Measurements from ENCODE around the gene INTS1. TPM values are rescaled to one million over a fixed set of nuclear protein-coding genes. Genes with fewer than 3 reads are reported as not detected.
"Not testable (repeated sequence)": the region's sequence is repeated elsewhere in the genome, so short reads cannot be mapped to it uniquely, and the experiment has no call there.

The INTS1 gene
- polyA plus RNA-seq, 3 donors: 44.8 to 54.7 (median 49.1) TPM

- whole genome bisulfite sequencing, 3 donors: 84 to 88% (median 88%) methylated on average over 18 to 24 of the region's 24 CpGs
- H3K27ac ChIP-seq (ENCODE audit: low read depth, low read length): no peak overlapping the region
Observed at GRCh38 chr7:1444925-1445322, 59.3 kb downstream of the INTS1 start.

DNA sequence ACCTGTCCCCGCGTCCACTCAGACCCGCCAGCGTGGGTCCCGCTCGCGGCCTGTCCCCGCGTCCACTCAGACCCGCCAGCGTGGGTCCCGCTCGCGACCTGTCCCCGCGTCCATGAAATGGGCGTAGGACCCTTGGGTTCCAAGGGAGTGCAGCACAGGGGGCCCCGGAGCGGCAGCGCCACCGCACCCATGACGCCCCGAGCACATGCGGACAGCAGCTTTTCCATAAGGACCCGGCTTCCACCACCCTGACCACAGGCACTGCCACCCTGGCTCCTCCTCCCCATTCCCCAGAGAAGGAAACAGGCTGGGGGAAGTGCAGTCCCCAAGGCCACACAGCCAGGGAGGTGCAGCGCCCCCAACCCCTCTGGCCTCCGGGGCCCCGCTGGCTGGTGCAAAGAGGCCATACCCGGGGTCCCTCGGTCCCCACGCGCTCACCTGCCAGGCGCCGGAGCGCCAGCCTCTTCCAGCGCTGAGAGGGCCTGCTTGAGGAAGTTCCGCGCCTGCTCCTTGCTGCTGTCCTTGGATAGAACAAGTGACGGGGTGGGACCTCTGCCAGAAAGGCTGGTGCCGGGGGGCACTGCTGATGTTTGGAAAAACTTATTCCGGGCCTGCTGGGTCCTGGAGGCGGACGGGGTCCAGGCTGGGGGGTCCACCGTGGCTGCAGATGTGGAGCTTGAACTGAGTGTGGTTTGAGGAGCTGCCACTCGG lies 59.8 kb downstream of the INTS1 start:
- WGBS, 3 donors: 84 to 95% (median 93%) methylated on average over 43 to 45 of the region's 45 CpGs
- H3K27ac ChIP-seq (ENCODE audit: low read depth, low read length): no peak overlapping the region

- H3K27ac ChIP-seq (ENCODE audit: low read depth, low read length): not testable (repeated sequence)
- 95 to 98% (median 96%) methylated on average over 18 to 23 of the region's 42 CpGs for WGBS, 3 donors
Observed at GRCh38 chr7:1443587-1444200, 60.5 kb downstream of the INTS1 start.

- 91 to 93% (median 91%) methylated on average over 17 to 20 of the region's 20 CpGs for WGBS, 3 donors
- no peak overlapping the region for H3K27ac ChIP-seq (ENCODE audit: low read depth, low read length)
Observed at GRCh38 chr7:1442355-1443124, 61.6 kb downstream of the INTS1 start.

DNA sequence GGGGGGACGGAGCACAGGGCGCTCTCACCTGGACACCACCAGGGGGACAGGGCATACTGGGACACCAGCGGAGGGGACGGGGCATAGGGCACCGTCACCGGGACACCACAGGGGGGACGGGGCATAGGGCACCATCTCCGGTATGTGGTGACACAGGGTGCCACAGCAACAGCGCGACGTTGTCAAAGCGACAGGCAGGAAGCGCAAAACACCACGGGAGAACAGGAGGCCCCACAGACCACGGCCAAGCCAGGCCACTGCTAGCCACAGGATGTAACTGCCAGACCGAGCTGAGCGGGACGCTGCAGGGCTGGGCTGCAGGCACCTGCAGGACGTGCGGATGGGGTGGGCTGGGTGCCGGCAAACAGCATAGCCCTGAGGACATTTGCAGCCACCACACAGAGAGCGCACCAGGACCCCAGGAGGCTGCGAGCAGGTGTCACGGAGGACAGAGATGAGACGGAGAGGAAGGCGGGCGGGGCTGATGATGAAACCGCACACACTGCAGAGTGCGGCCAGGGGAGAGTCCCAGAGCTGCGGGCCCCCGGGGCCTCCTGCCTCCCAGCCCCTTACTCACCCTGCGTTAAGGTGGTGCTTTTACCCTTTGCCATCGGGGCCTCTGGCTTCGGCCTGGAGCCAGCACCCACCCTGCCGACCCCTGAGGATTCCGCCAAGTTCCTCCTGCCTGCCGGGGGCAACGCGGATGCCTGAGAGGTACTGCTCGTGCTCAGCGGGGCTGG lies 62.4 kb downstream of the INTS1 start:
- 84 to 95% (median 87%) methylated on average over 38 to 41 of the region's 41 CpGs for WGBS, 3 donors
- H3K27ac ChIP-seq (ENCODE audit: low read depth, low read length): no peak overlapping the region

GRCh38 chr7:1440620-1441019 lies 63.6 kb downstream of the INTS1 start:
- 86 to 94% (median 89%) methylated on average over 10 of the region's 10 CpGs for WGBS, 3 donors
- no peak overlapping the region for H3K27ac ChIP-seq (ENCODE audit: low read depth, low read length)

DNA sequence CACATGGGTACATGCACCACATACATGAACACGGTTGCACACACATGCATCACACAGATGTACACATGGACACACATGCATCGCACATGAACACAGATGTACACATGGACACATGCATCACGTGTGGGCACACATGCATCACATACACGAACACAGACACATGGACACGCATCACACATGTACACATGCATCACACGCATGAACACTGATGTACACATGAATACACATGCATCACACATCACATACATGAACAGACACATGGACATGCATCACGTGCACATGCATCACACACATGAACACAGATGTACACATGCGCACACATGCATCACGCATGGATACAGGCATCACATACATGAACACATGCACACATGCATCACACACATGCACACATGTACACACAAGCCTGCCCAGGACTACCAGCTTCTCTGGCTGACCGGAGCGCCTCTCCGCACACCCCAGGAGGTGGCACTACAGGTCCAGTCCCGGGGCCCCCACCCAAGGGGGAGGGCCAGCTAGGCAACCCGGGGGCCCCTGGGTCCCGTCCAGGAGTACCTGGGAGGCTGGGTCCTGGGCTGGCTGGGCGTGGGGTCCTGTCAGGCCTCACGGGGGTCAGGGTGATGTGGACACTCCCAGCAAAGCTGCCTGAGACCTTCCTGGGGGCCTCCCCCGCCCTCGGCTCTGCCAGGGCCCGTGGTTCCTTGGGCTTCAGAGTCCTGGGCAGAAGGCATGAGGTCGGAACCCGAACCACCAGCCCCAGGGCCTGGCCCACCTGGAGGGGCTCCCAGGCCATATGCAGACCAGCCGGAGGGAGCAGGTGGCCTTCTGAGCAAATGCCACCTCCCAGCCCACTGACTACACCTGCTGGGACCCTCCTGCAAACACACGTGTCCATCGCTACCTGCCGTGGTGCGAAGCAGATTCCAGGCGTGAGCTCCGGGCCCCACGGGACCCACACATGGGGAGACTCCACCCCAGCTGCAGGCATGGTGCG lies 64.5 kb downstream of the INTS1 start:
- 90 to 96% (median 91%) methylated on average over 31 of the region's 31 CpGs for WGBS, 3 donors

GRCh38 chr7:1438821-1439220 lies 65.4 kb downstream of the INTS1 start:
- 78 to 89% (median 80%) methylated on average over 12 to 15 of the region's 15 CpGs for WGBS, 3 donors
- no peak overlapping the region for H3K27ac ChIP-seq (ENCODE audit: low read depth, low read length)

More for the DNA sequence above, 64.5 kb downstream of the INTS1 start:
- H3K27ac ChIP-seq (ENCODE audit: low read depth, low read length): no peak overlapping the region

DNA sequence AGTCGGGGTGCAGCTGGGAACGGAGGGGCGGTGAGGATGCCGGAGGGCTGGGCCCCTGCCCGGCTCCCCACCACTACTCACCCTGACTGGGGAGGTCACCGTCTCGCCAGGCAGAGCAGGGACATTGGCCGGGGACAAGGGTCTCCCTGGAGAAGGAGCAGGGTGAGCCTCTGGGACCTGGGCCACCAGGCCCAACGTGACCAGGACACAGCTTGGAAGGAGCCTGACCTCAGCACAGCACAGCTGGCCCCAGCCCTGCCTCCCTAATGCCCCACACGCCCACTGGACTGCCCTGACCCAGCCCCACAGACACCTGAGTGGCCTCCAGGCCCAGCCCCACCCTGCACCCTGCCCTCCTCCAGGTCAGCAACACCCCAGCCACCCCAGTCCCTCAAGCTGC lies 66.0 kb downstream of the INTS1 start:
- H3K27ac ChIP-seq (ENCODE audit: low read depth, low read length): no peak overlapping the region
- WGBS, 3 donors: 93 to 94% (median 94%) methylated on average over 8 to 10 of the region's 10 CpGs

GRCh38 chr7:1437155-1437880 lies 66.9 kb downstream of the INTS1 start:
- no peak overlapping the region for H3K27ac ChIP-seq (ENCODE audit: low read depth, low read length)

GRCh38 chr7:1436608-1437007 lies 67.6 kb downstream of the INTS1 start:
- no peak overlapping the region for H3K27ac ChIP-seq (ENCODE audit: low read depth, low read length)
- WGBS, 3 donors: 94 to 96% (median 94%) methylated on average over 20 of the region's 20 CpGs

More at GRCh38 chr7:1437155-1437880, 66.9 kb downstream of the INTS1 start:
- WGBS, 3 donors: 92 to 93% (median 92%) methylated on average over 41 to 43 of the region's 43 CpGs

GRCh38 chr7:1434891-1435670 lies 69.1 kb downstream of the INTS1 start:
- 87 to 91% (median 90%) methylated on average over 21 to 22 of the region's 22 CpGs for WGBS, 3 donors
- no peak overlapping the region for H3K27ac ChIP-seq (ENCODE audit: low read depth, low read length)

- 90 to 94% (median 93%) methylated on average over 35 of the region's 35 CpGs for WGBS, 3 donors
- H3K27ac ChIP-seq (ENCODE audit: low read depth, low read length): no peak overlapping the region
Observed at GRCh38 chr7:1434165-1434718, 69.9 kb downstream of the INTS1 start.

DNA sequence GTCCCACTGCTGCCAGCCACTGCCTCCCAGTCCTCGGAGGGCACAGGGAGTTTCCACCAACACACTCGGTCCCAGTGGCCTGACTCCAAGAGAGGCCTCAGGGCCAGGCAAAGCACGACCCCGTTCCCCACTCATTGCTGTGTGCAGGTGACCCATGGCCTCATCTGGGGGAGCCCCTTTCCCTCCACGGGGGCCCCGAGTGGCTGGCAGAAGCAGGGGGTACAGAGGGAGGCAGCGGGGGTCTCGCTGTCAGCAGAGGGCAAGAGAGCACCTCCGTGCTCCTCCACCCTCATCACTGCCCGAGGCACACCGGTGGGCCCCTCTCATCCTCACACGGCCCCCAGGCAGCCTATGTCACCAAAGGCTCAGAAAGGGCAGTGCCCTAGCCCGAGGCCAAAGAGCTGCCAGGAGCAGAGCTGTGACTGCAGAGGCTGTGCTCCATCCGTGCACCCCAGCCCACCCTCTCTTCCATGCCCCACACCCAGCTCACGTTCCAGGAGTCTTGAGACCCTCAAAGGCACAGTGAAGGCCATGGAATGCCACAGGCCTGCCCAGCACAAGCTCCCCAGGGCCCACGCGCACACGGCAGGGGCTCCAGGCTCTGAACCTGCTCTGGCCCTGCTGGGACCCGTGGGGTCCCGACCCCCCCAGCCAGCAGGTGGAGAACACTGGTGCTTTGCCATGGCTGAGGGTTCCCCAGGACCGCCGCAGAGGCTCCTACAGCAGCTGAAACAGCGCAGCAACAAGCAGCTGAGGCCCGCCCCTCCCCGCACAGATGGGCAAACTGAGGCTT lies 70.9 kb downstream of the INTS1 start:
- 75 to 84% (median 82%) methylated on average over 23 to 25 of the region's 25 CpGs for WGBS, 3 donors

DNA sequence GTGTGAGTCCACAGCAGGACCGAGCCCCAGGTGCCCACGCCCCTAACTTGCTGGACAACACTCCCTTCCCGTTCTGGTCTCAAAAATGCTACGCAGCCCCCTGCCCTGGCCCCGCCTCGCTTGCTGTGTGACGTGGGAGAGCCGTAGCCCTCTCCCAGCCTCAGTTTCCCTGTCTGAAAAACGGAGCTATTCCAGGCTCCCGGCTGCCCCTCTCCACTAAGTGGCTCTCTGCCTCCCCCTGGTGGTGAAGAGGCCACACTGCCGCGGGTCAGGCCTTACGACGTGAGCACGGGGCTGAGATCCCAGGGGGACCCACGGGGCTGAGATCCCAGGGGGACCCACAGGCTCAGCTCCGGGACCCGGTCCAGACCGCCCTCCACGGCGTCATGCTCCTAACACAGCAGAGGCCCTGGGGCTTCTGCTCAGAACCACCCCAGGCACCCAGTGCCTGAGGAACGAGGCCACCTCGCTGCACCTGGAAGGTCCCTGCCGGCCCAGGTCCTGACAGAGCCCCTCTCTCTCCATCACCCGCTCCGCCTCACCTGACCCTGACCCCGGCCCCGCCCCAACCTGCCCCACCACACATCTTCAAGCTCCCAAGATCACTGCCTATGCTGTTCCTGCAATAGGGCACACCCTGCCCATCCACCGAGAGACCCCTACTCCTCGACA lies 71.6 kb downstream of the INTS1 start:
- WGBS, 3 donors: 20 to 25% (median 23%) methylated on average over 26 to 30 of the region's 30 CpGs
- no peak overlapping the region for H3K27ac ChIP-seq (ENCODE audit: low read depth, low read length)

More for the DNA sequence above, 70.9 kb downstream of the INTS1 start:
- H3K27ac ChIP-seq (ENCODE audit: low read depth, low read length): no peak overlapping the region
